Measurements from ENCODE around the gene SEPTIN12. TPM values are rescaled to one million over a fixed set of nuclear protein-coding genes. Genes with fewer than 3 reads are reported as not detected.
"Not testable (repeated sequence)": the region's sequence is repeated elsewhere in the genome, so short reads cannot be mapped to it uniquely, and the experiment has no call there.

SEPTIN12 gene
- total RNA-seq, 6 donors from 2014 or later = not detected

DNA sequence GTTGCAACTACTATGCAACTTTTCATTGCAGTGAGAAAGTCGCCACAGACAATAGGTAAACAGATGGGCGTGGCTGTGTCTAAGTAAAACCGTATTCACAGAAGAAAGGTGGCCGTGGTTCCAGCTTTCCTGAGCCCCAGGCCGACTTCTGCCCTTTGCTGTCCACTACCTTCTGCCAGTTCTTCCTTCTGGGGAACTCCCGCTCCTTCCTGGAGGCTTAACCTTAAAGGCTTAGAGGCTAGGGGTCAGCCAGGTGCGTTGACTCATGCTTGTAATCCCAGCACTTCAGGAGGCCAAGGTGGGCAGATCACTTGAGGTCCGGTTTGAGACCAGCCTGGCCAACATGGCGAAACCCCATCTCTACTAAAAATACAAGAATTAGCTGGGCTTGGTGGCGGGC lies 2.1 kb upstream of the SEPTIN12 start:
- H3K27me3 ChIP-seq = no peaks in the 10 kb centered on the region
- no peak for ATAC-seq (ENCODE audit: low FRiP score in 2 of 2)
- 79% methylated on average over 7 to 10 of the region's 10 CpGs for WGBS, 2 donors
- TF ChIP-seq POLR2AphosphoS5 (IDR thresholded peaks at IDR 0.05) = no peak
- TF ChIP-seq, protein P1, sequence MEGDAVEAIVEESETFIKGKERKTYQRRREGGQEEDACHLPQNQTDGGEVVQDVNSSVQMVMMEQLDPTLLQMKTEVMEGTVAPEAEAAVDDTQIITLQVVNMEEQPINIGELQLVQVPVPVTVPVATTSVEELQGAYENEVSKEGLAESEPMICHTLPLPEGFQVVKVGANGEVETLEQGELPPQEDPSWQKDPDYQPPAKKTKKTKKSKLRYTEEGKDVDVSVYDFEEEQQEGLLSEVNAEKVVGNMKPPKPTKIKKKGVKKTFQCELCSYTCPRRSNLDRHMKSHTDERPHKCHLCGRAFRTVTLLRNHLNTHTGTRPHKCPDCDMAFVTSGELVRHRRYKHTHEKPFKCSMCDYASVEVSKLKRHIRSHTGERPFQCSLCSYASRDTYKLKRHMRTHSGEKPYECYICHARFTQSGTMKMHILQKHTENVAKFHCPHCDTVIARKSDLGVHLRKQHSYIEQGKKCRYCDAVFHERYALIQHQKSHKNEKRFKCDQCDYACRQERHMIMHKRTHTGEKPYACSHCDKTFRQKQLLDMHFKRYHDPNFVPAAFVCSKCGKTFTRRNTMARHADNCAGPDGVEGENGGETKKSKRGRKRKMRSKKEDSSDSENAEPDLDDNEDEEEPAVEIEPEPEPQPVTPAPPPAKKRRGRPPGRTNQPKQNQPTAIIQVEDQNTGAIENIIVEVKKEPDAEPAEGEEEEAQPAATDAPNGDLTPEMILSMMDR (IDR thresholded peaks at IDR 0.05) = no peak
- no peaks in the 10 kb centered on the region for H3K4me1 ChIP-seq
- DNase-seq = no peak
- no peaks in the 10 kb centered on the region for H3K9me3 ChIP-seq
- no peaks in the 10 kb centered on the region for H3K36me3 ChIP-seq
- H3K4me3 ChIP-seq = no peak overlapping the region
- no peak overlapping the region for H3K27ac ChIP-seq

DNA sequence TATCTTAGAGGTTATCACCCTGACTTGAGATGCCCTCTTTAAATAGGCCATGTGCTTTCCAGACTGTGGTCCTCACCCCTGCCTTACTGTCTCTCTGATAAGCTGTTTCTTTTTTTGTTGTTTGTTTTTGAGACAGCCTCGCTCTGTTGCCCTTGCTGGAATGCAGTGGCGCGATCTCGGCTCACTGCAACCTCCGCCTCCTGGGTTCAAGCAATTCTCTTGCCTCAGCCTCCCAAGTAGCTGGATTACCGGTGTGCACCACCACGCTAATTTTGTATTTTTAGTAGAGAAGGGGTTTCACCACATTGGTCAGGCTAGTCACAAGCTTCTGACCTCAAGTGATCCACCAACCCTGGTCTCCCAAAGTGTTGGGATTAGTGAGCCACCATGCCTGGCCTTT lies 765 bp upstream of the SEPTIN12 start:
- Histone ChIP-seq H3K36me3 (no peaks in the 10 kb centered on the region), H3K4me3 (no peak overlapping the region), H3K4me1 (no peaks in the 10 kb centered on the region), H3K27me3 (no peaks in the 10 kb centered on the region), H3K9me3 (no peaks in the 10 kb centered on the region), H3K27ac (no peak overlapping the region)
- TF ChIP-seq POLR2AphosphoS5 (IDR thresholded peaks at IDR 0.05) = no peak
- TF ChIP-seq, protein P1 (IDR thresholded peaks at IDR 0.05) = no peak
- no peak for TF ChIP-seq POLR2A (IDR thresholded peaks at IDR 0.05)
- TF ChIP-seq EP300 (IDR thresholded peaks at IDR 0.05) = no peak
- DNase-seq (no peak), ATAC-seq (ENCODE audit: low FRiP score in 2 of 2) (no peak)
- WGBS, 2 donors = 80 to 93% methylated on average over 7 of the region's 7 CpGs

GRCh38 chr16:4788489-4788889 lies 344 bp upstream of the SEPTIN12 start:
- H3K27ac ChIP-seq = no peak overlapping the region
- 32 to 49% methylated on average over 3 to 9 of the region's 9 CpGs for WGBS, 2 donors
- H3K4me3 ChIP-seq = no peak overlapping the region
- DNase-seq (no peak), ATAC-seq (ENCODE audit: low FRiP score in 2 of 2) (no peak)
- H3K36me3 ChIP-seq = no peaks in the 10 kb centered on the region
- no peak for TF ChIP-seq POLR2AphosphoS5 (IDR thresholded peaks at IDR 0.05)
- H3K27me3 ChIP-seq = no peaks in the 10 kb centered on the region
- H3K9me3 ChIP-seq = no peaks in the 10 kb centered on the region
- no peaks in the 10 kb centered on the region for H3K4me1 ChIP-seq

GRCh38 chr16:4787068-4787467 lies 1.1 kb downstream of the SEPTIN12 start:
- Histone ChIP-seq H3K36me3 (no peaks in the 10 kb centered on the region), H3K4me1 (no peaks in the 10 kb centered on the region), H3K27me3 (no peaks in the 10 kb centered on the region), H3K4me3 (no peak overlapping the region), H3K9me3 (no peaks in the 10 kb centered on the region), H3K27ac (no peak overlapping the region)
- TF ChIP-seq, protein P1 (IDR thresholded peaks at IDR 0.05) = no peak
- TF ChIP-seq EP300 (IDR thresholded peaks at IDR 0.05) (no peak), POLR2A (IDR thresholded peaks at IDR 0.05) (no peak), POLR2AphosphoS5 (IDR thresholded peaks at IDR 0.05) (no peak)
- WGBS, 2 donors = 92 to 99% methylated on average over 8 of the region's 8 CpGs
- ATAC-seq (ENCODE audit: low FRiP score in 2 of 2) (no peak), DNase-seq (no peak)

- no peak overlapping the region for H3K27ac ChIP-seq
- no peaks in the 10 kb centered on the region for H3K9me3 ChIP-seq
- no peaks in the 10 kb centered on the region for H3K4me1 ChIP-seq
- no peak for ATAC-seq (ENCODE audit: low FRiP score in 2 of 2)
- H3K36me3 ChIP-seq = no peaks in the 10 kb centered on the region
- TF ChIP-seq, protein P1 (IDR thresholded peaks at IDR 0.05) = no peak
- TF ChIP-seq POLR2AphosphoS5 (IDR thresholded peaks at IDR 0.05) (no peak), EP300 (IDR thresholded peaks at IDR 0.05) (no peak), POLR2A (IDR thresholded peaks at IDR 0.05) (no peak)
- H3K27me3 ChIP-seq = no peaks in the 10 kb centered on the region
- H3K4me3 ChIP-seq = no peak overlapping the region
- DNase-seq = no peak
- 90% methylated on average over 23 of the region's 23 CpGs for WGBS, 2 donors
Measured at GRCh38 chr16:4785758-4786433, 2.2 kb downstream of the SEPTIN12 start.

GRCh38 chr16:4784444-4784987 lies 3.6 kb downstream of the SEPTIN12 start:
- not testable (repeated sequence) for H3K4me3 ChIP-seq; H3K4me1 ChIP-seq; H3K9me3 ChIP-seq; H3K27ac ChIP-seq; DNase-seq; H3K36me3 ChIP-seq; H3K27me3 ChIP-seq; ATAC-seq (ENCODE audit: low FRiP score in 2 of 2)
- 91 to 92% methylated on average over 14 of the region's 14 CpGs for WGBS, 2 donors

Measured in upper lobe of left lung (tissue), 6 donors.